ENCODE measurements around the gene FAF2.

DNA sequence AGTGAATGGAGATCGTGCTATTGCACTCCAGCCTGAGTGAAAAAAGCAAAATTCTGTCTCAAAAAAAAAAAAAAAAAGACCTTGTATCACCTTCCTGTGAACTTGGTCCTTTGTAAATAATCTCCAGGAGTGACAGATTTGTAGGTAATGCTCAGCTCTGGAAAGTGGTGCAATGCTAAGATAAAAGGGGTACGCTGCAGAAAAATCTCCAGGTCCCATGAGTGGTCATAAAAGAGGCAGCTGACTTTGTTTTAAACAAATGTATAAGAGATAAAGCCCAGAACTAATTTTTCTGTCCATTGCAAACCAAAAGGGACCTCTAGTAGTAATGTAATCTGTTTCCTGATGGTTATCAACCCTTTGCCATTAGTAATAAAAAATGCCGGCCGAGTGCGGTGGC is 55.3 kb downstream of the FAF2 start:
- no peak for TF ChIP-seq POLR2A (IDR thresholded peaks at IDR 0.05)
- TF ChIP-seq, protein P1, sequence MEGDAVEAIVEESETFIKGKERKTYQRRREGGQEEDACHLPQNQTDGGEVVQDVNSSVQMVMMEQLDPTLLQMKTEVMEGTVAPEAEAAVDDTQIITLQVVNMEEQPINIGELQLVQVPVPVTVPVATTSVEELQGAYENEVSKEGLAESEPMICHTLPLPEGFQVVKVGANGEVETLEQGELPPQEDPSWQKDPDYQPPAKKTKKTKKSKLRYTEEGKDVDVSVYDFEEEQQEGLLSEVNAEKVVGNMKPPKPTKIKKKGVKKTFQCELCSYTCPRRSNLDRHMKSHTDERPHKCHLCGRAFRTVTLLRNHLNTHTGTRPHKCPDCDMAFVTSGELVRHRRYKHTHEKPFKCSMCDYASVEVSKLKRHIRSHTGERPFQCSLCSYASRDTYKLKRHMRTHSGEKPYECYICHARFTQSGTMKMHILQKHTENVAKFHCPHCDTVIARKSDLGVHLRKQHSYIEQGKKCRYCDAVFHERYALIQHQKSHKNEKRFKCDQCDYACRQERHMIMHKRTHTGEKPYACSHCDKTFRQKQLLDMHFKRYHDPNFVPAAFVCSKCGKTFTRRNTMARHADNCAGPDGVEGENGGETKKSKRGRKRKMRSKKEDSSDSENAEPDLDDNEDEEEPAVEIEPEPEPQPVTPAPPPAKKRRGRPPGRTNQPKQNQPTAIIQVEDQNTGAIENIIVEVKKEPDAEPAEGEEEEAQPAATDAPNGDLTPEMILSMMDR (IDR thresholded peaks at IDR 0.05): no peak
